ENCODE measurements around the gene DAB2IP.

DNA sequence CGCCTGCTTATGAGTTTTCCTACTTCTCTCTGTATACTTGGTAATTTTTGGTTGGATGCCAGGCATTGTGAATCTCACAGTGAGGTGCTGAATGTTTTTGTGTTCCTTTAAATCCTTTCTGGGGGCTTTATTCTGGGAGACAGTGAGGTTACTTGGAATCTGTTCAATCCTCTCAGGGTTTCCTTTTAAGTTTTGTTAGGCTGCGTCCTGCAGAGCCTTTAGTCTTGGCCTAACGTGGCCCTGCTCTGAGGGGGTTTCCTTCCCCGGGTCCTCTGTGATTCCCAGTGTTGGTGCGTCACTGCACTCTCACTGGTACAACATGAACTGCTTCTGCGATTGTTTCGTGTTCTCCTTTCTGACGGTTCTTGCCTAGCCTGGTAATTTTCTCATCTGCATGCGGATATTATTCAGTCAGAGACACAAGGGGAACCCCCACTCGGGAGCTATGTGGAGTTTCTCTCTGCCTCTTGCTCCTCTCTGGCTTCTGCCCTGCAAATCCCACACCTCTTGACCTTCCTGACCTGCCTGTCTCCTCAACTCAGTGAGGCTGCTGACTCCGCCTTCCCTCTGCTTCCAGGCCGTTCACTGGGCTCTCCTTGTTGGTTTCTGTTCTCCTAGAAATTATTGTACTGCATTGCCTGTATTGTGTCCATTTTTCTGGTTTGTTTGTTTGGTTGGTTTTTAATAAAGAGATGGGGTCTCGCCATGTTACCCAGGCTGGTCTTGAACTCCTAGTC lies 128.1 kb downstream of the DAB2IP start:
- TF ChIP-seq EZH2 (IDR thresholded peaks at IDR 0.05): no peak
- TF ChIP-seq, protein P1, sequence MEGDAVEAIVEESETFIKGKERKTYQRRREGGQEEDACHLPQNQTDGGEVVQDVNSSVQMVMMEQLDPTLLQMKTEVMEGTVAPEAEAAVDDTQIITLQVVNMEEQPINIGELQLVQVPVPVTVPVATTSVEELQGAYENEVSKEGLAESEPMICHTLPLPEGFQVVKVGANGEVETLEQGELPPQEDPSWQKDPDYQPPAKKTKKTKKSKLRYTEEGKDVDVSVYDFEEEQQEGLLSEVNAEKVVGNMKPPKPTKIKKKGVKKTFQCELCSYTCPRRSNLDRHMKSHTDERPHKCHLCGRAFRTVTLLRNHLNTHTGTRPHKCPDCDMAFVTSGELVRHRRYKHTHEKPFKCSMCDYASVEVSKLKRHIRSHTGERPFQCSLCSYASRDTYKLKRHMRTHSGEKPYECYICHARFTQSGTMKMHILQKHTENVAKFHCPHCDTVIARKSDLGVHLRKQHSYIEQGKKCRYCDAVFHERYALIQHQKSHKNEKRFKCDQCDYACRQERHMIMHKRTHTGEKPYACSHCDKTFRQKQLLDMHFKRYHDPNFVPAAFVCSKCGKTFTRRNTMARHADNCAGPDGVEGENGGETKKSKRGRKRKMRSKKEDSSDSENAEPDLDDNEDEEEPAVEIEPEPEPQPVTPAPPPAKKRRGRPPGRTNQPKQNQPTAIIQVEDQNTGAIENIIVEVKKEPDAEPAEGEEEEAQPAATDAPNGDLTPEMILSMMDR (IDR thresholded peaks at IDR 0.05 in 2 of 3, conservative IDR thresholded peaks at IDR 0.05 in 1 of 3; ENCODE audit: borderline replicate concordance in 1 of 3, insufficient read depth in 1 of 3, low read depth in 2 of 3, low read length in 2 of 3): no peak
- no peak for TF ChIP-seq SRF (IDR thresholded peaks at IDR 0.05; ENCODE audit: low read depth)
- no peak for TF ChIP-seq POLR2A (IDR thresholded peaks at IDR 0.05; ENCODE audit: borderline replicate concordance, extremely low read depth, insufficient read depth, insufficient read length)
- TF ChIP-seq, protein P2, sequence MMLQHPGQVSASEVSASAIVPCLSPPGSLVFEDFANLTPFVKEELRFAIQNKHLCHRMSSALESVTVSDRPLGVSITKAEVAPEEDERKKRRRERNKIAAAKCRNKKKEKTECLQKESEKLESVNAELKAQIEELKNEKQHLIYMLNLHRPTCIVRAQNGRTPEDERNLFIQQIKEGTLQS (IDR thresholded peaks at IDR 0.05): no peak
- no peak for TF ChIP-seq SIN3A (IDR thresholded peaks at IDR 0.05; ENCODE audit: low read depth)
- TF ChIP-seq JUND (IDR thresholded peaks at IDR 0.05): no peak
- no peak for TF ChIP-seq ZNF274 (IDR thresholded peaks at IDR 0.05; ENCODE audit: low read depth, low read length)
- TF ChIP-seq, protein P3, sequence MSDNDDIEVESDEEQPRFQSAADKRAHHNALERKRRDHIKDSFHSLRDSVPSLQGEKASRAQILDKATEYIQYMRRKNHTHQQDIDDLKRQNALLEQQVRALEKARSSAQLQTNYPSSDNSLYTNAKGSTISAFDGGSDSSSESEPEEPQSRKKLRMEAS (IDR thresholded peaks at IDR 0.05): no peak
- no peak for TF ChIP-seq SP1 (IDR thresholded peaks at IDR 0.05; ENCODE audit: low read depth)
- TF ChIP-seq, protein P4, sequence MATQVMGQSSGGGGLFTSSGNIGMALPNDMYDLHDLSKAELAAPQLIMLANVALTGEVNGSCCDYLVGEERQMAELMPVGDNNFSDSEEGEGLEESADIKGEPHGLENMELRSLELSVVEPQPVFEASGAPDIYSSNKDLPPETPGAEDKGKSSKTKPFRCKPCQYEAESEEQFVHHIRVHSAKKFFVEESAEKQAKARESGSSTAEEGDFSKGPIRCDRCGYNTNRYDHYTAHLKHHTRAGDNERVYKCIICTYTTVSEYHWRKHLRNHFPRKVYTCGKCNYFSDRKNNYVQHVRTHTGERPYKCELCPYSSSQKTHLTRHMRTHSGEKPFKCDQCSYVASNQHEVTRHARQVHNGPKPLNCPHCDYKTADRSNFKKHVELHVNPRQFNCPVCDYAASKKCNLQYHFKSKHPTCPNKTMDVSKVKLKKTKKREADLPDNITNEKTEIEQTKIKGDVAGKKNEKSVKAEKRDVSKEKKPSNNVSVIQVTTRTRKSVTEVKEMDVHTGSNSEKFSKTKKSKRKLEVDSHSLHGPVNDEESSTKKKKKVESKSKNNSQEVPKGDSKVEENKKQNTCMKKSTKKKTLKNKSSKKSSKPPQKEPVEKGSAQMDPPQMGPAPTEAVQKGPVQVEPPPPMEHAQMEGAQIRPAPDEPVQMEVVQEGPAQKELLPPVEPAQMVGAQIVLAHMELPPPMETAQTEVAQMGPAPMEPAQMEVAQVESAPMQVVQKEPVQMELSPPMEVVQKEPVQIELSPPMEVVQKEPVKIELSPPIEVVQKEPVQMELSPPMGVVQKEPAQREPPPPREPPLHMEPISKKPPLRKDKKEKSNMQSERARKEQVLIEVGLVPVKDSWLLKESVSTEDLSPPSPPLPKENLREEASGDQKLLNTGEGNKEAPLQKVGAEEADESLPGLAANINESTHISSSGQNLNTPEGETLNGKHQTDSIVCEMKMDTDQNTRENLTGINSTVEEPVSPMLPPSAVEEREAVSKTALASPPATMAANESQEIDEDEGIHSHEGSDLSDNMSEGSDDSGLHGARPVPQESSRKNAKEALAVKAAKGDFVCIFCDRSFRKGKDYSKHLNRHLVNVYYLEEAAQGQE (IDR thresholded peaks at IDR 0.05; ENCODE audit: low read depth): no peak
- TF ChIP-seq ZFX (IDR thresholded peaks at IDR 0.05): no peak
- TF ChIP-seq, protein P5, sequence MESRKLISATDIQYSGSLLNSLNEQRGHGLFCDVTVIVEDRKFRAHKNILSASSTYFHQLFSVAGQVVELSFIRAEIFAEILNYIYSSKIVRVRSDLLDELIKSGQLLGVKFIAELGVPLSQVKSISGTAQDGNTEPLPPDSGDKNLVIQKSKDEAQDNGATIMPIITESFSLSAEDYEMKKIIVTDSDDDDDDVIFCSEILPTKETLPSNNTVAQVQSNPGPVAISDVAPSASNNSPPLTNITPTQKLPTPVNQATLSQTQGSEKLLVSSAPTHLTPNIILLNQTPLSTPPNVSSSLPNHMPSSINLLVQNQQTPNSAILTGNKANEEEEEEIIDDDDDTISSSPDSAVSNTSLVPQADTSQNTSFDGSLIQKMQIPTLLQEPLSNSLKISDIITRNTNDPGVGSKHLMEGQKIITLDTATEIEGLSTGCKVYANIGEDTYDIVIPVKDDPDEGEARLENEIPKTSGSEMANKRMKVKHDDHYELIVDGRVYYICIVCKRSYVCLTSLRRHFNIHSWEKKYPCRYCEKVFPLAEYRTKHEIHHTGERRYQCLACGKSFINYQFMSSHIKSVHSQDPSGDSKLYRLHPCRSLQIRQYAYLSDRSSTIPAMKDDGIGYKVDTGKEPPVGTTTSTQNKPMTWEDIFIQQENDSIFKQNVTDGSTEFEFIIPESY (IDR thresholded peaks at IDR 0.05; ENCODE audit: extremely low read depth, insufficient replicate concordance, low read length): no peak
- no peak for TF ChIP-seq CEBPB (IDR thresholded peaks at IDR 0.05; ENCODE audit: low read depth)

Measured in HCT116 (cell line).